Measurements from ENCODE around the gene CFAP46.
"Not testable (repeated sequence)": the region's sequence is repeated elsewhere in the genome, so short reads cannot be mapped to it uniquely, and the experiment has no call there.

CFAP46 gene

GRCh38 chr10:132840698-132841614 is 101.4 kb downstream of the CFAP46 start:
- no peak for DNase-seq

- no peak for DNase-seq
These were observed 103.3 kb downstream of the CFAP46 start for GRCh38 chr10:132839061-132839460.

- DNase-seq = no peak
These were observed 103.9 kb downstream of the CFAP46 start for GRCh38 chr10:132838346-132838970.

- no peak for DNase-seq
These were observed 104.5 kb downstream of the CFAP46 start for GRCh38 chr10:132837905-132838304.

GRCh38 chr10:132836832-132837540 is 105.4 kb downstream of the CFAP46 start:
- no peak for DNase-seq

GRCh38 chr10:132836248-132836831 is 106.0 kb downstream of the CFAP46 start:
- DNase-seq = no peak

- DNase-seq = no peak
These were observed 106.5 kb downstream of the CFAP46 start for GRCh38 chr10:132835848-132836233.

- no peak for DNase-seq
These were observed 107.2 kb downstream of the CFAP46 start for GRCh38 chr10:132834891-132835847.

GRCh38 chr10:132834311-132834761 is 108.0 kb downstream of the CFAP46 start:
- no peak for DNase-seq

GRCh38 chr10:132833421-132834111 is 108.8 kb downstream of the CFAP46 start:
- DNase-seq = no peak

GRCh38 chr10:132832186-132832969 is 110.0 kb downstream of the CFAP46 start:
- DNase-seq = no peak

GRCh38 chr10:132829403-132829802 is 113.0 kb downstream of the CFAP46 start:
- DNase-seq = peak; percentile 18

- DNase-seq = no peak
These were observed 113.7 kb downstream of the CFAP46 start for GRCh38 chr10:132828681-132829080.

- DNase-seq = no peak
These were observed 114.4 kb downstream of the CFAP46 start for GRCh38 chr10:132827861-132828539.

- no peak for DNase-seq
These were observed 115.0 kb downstream of the CFAP46 start for GRCh38 chr10:132827423-132827789.

- no peak for DNase-seq
These were observed 115.6 kb downstream of the CFAP46 start for GRCh38 chr10:132826524-132827422.

- not testable (repeated sequence) for DNase-seq
These were observed 116.4 kb downstream of the CFAP46 start for GRCh38 chr10:132825783-132826523.

GRCh38 chr10:132820056-132820455 is 122.3 kb downstream of the CFAP46 start:
- no peak for DNase-seq
